Loucy (cell line): Measurements from ENCODE around the gene VWA3A.

Experiments
- H2AFZ ChIP-seq: fragments of 200-600 bp; sonication (generic); 2 replicates; pipeline ENCODE4 v1.6.0; 2016; ENCODE audit warnings: antibody characterized with exemption, mild to moderate bottlenecking, low read length, moderate library complexity
- H3F3A ChIP-seq: fragments of 200-600 bp; 2 replicates; pipeline ENCODE4 v1.6.0; 2016; ENCODE audit warnings: antibody characterized with exemption, low read depth, mild to moderate bottlenecking
- H3K27me3 ChIP-seq: fragments of 200-600 bp; sonication (generic); 2 replicates; pipeline ENCODE4 v1.6.1; 2014; ENCODE audit warnings: low read length, mild to moderate bottlenecking; ENCODE audit not compliant: insufficient read depth, poor library complexity, severe bottlenecking
- H3K36me3 ChIP-seq: fragments of 200-600 bp; sonication (generic); 2 replicates; pipeline ENCODE4 v1.6.1; 2016; ENCODE audit warnings: low read length; ENCODE audit not compliant: insufficient read depth
- H3K4me1 ChIP-seq: fragments of 200-600 bp; sonication (generic); 2 replicates; pipeline ENCODE4 v1.5.1; 2014; ENCODE audit warnings: low read length, mild to moderate bottlenecking; ENCODE audit not compliant: insufficient read depth, poor library complexity, severe bottlenecking
- H3K4me2 ChIP-seq: fragments of 200-600 bp; sonication (generic); 2 replicates; pipeline ENCODE4 v1.6.0; 2014; ENCODE audit warnings: antibody characterized with exemption, low read length, low read depth, mild to moderate bottlenecking; ENCODE audit not compliant: poor library complexity, severe bottlenecking
- H3K4me3 ChIP-seq: fragments of 200-600 bp; sonication (generic); 2 replicates; pipeline ENCODE4 v1.5.1; 2014; ENCODE audit warnings: low read length, mild to moderate bottlenecking, mixed read lengths; ENCODE audit not compliant: poor library complexity, severe bottlenecking
- H3K79me2 ChIP-seq: fragments of 200-600 bp; sonication (generic); 2 replicates; pipeline ENCODE4 v1.6.1; 2014; ENCODE audit warnings: low read length; ENCODE audit not compliant: insufficient read depth
- H3K9ac ChIP-seq: fragments of 200-600 bp; sonication (generic); 2 replicates; pipeline ENCODE4 v1.6.0; 2014; ENCODE audit warnings: mild to moderate bottlenecking, low read depth, low read length, moderate library complexity; ENCODE audit not compliant: poor library complexity, severe bottlenecking
- H3K9me2 ChIP-seq: fragments of 200-600 bp; sonication (generic); replicated peaks from 2 replicates; pipeline ENCODE4 v1.6.1; 2016; ENCODE audit warnings: low read depth, low read length, mixed read lengths
- H3K9me3 ChIP-seq: fragments of 200-600 bp; sonication (generic); 2 replicates; pipeline ENCODE4 v1.6.1; 2014; ENCODE audit warnings: mild to moderate bottlenecking, antibody characterized with exemption, low read length, low read depth; ENCODE audit not compliant: insufficient read depth
- H4K20me1 ChIP-seq: fragments of 200-600 bp; sonication (generic); 2 replicates; pipeline ENCODE4 v1.6.0; 2014; ENCODE audit warnings: antibody characterized with exemption, low read length, mild to moderate bottlenecking; ENCODE audit not compliant: insufficient read depth, poor library complexity, severe bottlenecking
- CTCF ChIP-seq: fragments of 200-600 bp; sonication (generic); conservative IDR thresholded peaks from 2 replicates; pipeline ENCODE4 v1.5.1; 2014; ENCODE audit warnings: mild to moderate bottlenecking, antibody characterized with exemption, low read length
- EZH2phosphoT487 ChIP-seq: fragments of 200-600 bp; IDR thresholded peaks from 2 replicates; pipeline ENCODE4 v1.6.1; 2018; ENCODE audit warnings: antibody characterized with exemption, mild to moderate bottlenecking, moderate library complexity, borderline replicate concordance

VWA3A gene

GRCh38 chr16:22091721-22092120 lies 620 bp upstream of the VWA3A start:
- H3K4me2 ChIP-seq: no peak overlapping the region
- no peaks in the 10 kb centered on the region for H4K20me1 ChIP-seq
- no peaks in the 10 kb centered on the region for H3K4me1 ChIP-seq
- H3K4me3 ChIP-seq: no peak overlapping the region
- no peak overlapping the region for H3K9ac ChIP-seq
- no peaks in the 10 kb centered on the region for H3K9me2 ChIP-seq
- TF ChIP-seq CTCF (no peak), EZH2phosphoT487 (no peak)
- no peak overlapping the region for H2AFZ ChIP-seq
- no peaks in the 10 kb centered on the region for H3K36me3 ChIP-seq
- no peaks in the 10 kb centered on the region for H3K27me3 ChIP-seq
- H3K79me2 ChIP-seq: no peaks in the 10 kb centered on the region
- no peaks in the 10 kb centered on the region for H3F3A ChIP-seq
- H3K9me3 ChIP-seq: no peaks in the 10 kb centered on the region

- no peak overlapping the region for H2AFZ ChIP-seq
- no peaks in the 10 kb centered on the region for H3K9me2 ChIP-seq
- no peak overlapping the region for H3K4me3 ChIP-seq
- no peaks in the 10 kb centered on the region for H3F3A ChIP-seq
- no peaks in the 10 kb centered on the region for H3K79me2 ChIP-seq
- no peaks in the 10 kb centered on the region for H4K20me1 ChIP-seq
- no peak overlapping the region for H3K4me2 ChIP-seq
- TF ChIP-seq EZH2phosphoT487 (no peak), CTCF (no peak)
- no peaks in the 10 kb centered on the region for H3K9me3 ChIP-seq
- no peak overlapping the region for H3K9ac ChIP-seq
- H3K36me3 ChIP-seq: no peaks in the 10 kb centered on the region
- no peaks in the 10 kb centered on the region for H3K27me3 ChIP-seq
- no peaks in the 10 kb centered on the region for H3K4me1 ChIP-seq
These were observed 990 bp downstream of the VWA3A start for GRCh38 chr16:22093331-22093730.

GRCh38 chr16:22093996-22094395 lies 1.7 kb downstream of the VWA3A start:
- Histone ChIP-seq H2AFZ (no peak overlapping the region), H4K20me1 (no peaks in the 10 kb centered on the region), H3K4me1 (no peaks in the 10 kb centered on the region), H3K9ac (no peak overlapping the region), H3K4me2 (no peak overlapping the region), H3K79me2 (no peaks in the 10 kb centered on the region), H3F3A (no peaks in the 10 kb centered on the region), H3K27me3 (no peaks in the 10 kb centered on the region), H3K4me3 (no peak overlapping the region), H3K9me2 (no peaks in the 10 kb centered on the region), H3K9me3 (no peaks in the 10 kb centered on the region), H3K36me3 (no peaks in the 10 kb centered on the region)
- TF ChIP-seq EZH2phosphoT487: no peak
- TF ChIP-seq CTCF: no peak
